ENCODE measurements around the gene CD70. TPM values are rescaled to one million over a fixed set of nuclear protein-coding genes. Genes with fewer than 3 reads are reported as not detected.
"Not testable (repeated sequence)": the region's sequence is repeated elsewhere in the genome, so short reads cannot be mapped to it uniquely, and the experiment has no call there.

The CD70 gene
- total RNA-seq, 4 donors from 2014 or later = not detected

GRCh38 chr19:6551091-6551490, 39.9 kb downstream of the CD70 start:
- no peaks in the 10 kb centered on the region for H3K36me3 ChIP-seq
- ATAC-seq = peak in 1 of 2 donors; percentile 19
- no peaks in the 10 kb centered on the region for H3K9me3 ChIP-seq
- H3K4me1 ChIP-seq = no peaks in the 10 kb centered on the region
- TF ChIP-seq, protein P1, sequence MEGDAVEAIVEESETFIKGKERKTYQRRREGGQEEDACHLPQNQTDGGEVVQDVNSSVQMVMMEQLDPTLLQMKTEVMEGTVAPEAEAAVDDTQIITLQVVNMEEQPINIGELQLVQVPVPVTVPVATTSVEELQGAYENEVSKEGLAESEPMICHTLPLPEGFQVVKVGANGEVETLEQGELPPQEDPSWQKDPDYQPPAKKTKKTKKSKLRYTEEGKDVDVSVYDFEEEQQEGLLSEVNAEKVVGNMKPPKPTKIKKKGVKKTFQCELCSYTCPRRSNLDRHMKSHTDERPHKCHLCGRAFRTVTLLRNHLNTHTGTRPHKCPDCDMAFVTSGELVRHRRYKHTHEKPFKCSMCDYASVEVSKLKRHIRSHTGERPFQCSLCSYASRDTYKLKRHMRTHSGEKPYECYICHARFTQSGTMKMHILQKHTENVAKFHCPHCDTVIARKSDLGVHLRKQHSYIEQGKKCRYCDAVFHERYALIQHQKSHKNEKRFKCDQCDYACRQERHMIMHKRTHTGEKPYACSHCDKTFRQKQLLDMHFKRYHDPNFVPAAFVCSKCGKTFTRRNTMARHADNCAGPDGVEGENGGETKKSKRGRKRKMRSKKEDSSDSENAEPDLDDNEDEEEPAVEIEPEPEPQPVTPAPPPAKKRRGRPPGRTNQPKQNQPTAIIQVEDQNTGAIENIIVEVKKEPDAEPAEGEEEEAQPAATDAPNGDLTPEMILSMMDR (IDR thresholded peaks at IDR 0.05 in 4 of 5, conservative IDR thresholded peaks at IDR 0.05 in 1 of 5) = no peak
- H3K4me3 ChIP-seq = no peak overlapping the region
- intact Hi-C loops (cut with DNase I; ENCODE audit: low total_unique reads) = no loop called here
- in situ Hi-C loops (cut with MboI; ENCODE audit: low sequenced_read_pairs in 4 of 4) = no loop called here
- H3K27me3 ChIP-seq = no peaks in the 10 kb centered on the region
- H3K27ac ChIP-seq = no peak overlapping the region
- no peak for DNase-seq

GRCh38 chr19:6550679-6551078, 40.3 kb downstream of the CD70 start:
- H3K36me3 ChIP-seq; H3K9me3 ChIP-seq; DNase-seq; intact Hi-C loops (cut with DNase I; ENCODE audit: low total_unique reads); H3K27ac ChIP-seq; H3K4me3 ChIP-seq; H3K27me3 ChIP-seq; in situ Hi-C loops (cut with MboI; ENCODE audit: low sequenced_read_pairs in 4 of 4); H3K4me1 ChIP-seq: not testable (repeated sequence)
- ATAC-seq = peak in 1 of 2 donors; percentile 80

- Histone ChIP-seq H3K27me3 (no peaks in the 10 kb centered on the region), H3K36me3 (no peaks in the 10 kb centered on the region), H3K27ac (no peak overlapping the region), H3K9me3 (no peaks in the 10 kb centered on the region), H3K4me1 (no peaks in the 10 kb centered on the region), H3K4me3 (no peak overlapping the region)
- intact Hi-C loops (cut with DNase I; ENCODE audit: low total_unique reads) = no loop called here
- in situ Hi-C loops (cut with MboI; ENCODE audit: low sequenced_read_pairs in 4 of 4) = no loop called here
- TF ChIP-seq, protein P1 (IDR thresholded peaks at IDR 0.05 in 4 of 5, conservative IDR thresholded peaks at IDR 0.05 in 1 of 5) = no peak
- TF ChIP-seq POLR2A (IDR thresholded peaks at IDR 0.05) = no peak
- DNase-seq (no peak), ATAC-seq (no peak)
Observed at GRCh38 chr19:6543866-6544347, 47.0 kb downstream of the CD70 start.

- in situ Hi-C loops (cut with MboI; ENCODE audit: low sequenced_read_pairs in 4 of 4) (no loop called here), intact Hi-C loops (cut with DNase I; ENCODE audit: low total_unique reads) (no loop called here)
- Histone ChIP-seq H3K4me1 (no peaks in the 10 kb centered on the region), H3K9me3 (no peaks in the 10 kb centered on the region), H3K27me3 (no peaks in the 10 kb centered on the region), H3K27ac (no peak overlapping the region), H3K36me3 (no peaks in the 10 kb centered on the region), H3K4me3 (no peak overlapping the region)
- TF ChIP-seq, protein P1 (IDR thresholded peaks at IDR 0.05 in 4 of 5, conservative IDR thresholded peaks at IDR 0.05 in 1 of 5) = no peak
- TF ChIP-seq POLR2A (IDR thresholded peaks at IDR 0.05) = no peak
- no peak for ATAC-seq
- no peak for DNase-seq
Observed at GRCh38 chr19:6540918-6541689, 49.8 kb downstream of the CD70 start.

GRCh38 chr19:6539514-6539913, 51.4 kb downstream of the CD70 start:
- in situ Hi-C loops (cut with MboI; ENCODE audit: low sequenced_read_pairs in 4 of 4) = no loop called here
- H3K9me3 ChIP-seq = no peaks in the 10 kb centered on the region
- DNase-seq = no peak
- H3K36me3 ChIP-seq = no peaks in the 10 kb centered on the region
- H3K4me3 ChIP-seq = no peak overlapping the region
- no peak overlapping the region for H3K27ac ChIP-seq
- ATAC-seq = no peak
- TF ChIP-seq POLR2A (IDR thresholded peaks at IDR 0.05) = no peak
- intact Hi-C loops (cut with DNase I; ENCODE audit: low total_unique reads) = no loop called here
- peaks cover 0 to 3% (median 0%) of the 10 kb centered on the region in 3 donors for H3K27me3 ChIP-seq
- no peaks in the 10 kb centered on the region for H3K4me1 ChIP-seq

Other genes with a start within 250 kb of the CD70 start
- gene CLPP, start 229.6 kb downstream of the CD70 start, total RNA-seq = 100 to 1,000 TPM; 143 to 168 (median 163) TPM
- gene ALKBH7, start 218.4 kb downstream of the CD70 start, total RNA-seq = 100 to 1,000 TPM in 1 of 4 donors, 10 to 100 TPM in 3; 42.2 to 112 (median 90.4) TPM
- gene PSPN, start 215.2 kb downstream of the CD70 start, total RNA-seq = under 1 TPM; 0.15 to 0.75 (median 0.43) TPM
- 10 to 100 TPM; 11.4 to 34.8 (median 22.4) TPM for gene GTF2F1, start 198.0 kb downstream of the CD70 start, total RNA-seq
- 100 to 1,000 TPM in 1 of 4 donors, 10 to 100 TPM in 3; 49.1 to 124 (median 85.6) TPM for gene KHSRP, start 166.3 kb downstream of the CD70 start, total RNA-seq
- under 1 TPM in 1 of 4 donors, not detected in 3; 0.42 TPM for gene SLC25A41, start 157.4 kb downstream of the CD70 start, total RNA-seq
- gene SLC25A23, start 131.4 kb downstream of the CD70 start, total RNA-seq = 10 to 100 TPM; 61.7 to 73.6 (median 65.0) TPM
- under 1 TPM in 1 of 4 donors, not detected in 3; 0.75 TPM for gene CRB3, start 126.9 kb downstream of the CD70 start, total RNA-seq
- 1 to 10 TPM in 1 of 4 donors, under 1 TPM in 2, not detected in 1; 0.27 to 1.2 (median 0.29) TPM for gene DENND1C, start 109.4 kb downstream of the CD70 start, total RNA-seq
- gene TUBB4A, start 88.8 kb downstream of the CD70 start, total RNA-seq = 1 to 10 TPM; 1.7 to 2.5 (median 2.0) TPM
- 1 to 10 TPM in 2 of 4 donors, not detected in 2; 1.1 to 1.8 TPM for gene TNFSF9, start 60.1 kb downstream of the CD70 start, total RNA-seq
- gene TNFSF14, start 79.0 kb upstream of the CD70 start, total RNA-seq = not detected
- gene C3, start 129.5 kb upstream of the CD70 start, total RNA-seq = 100 to 1,000 TPM in 1 of 4 donors, 10 to 100 TPM in 3; 25.9 to 121 (median 70.6) TPM
- gene GPR108, start 146.4 kb upstream of the CD70 start, total RNA-seq = 10 to 100 TPM; 22.6 to 40.3 (median 32.3) TPM
- 100 to 1,000 TPM; 130 to 237 (median 178) TPM for gene TRIP10, start 148.5 kb upstream of the CD70 start, total RNA-seq
- not detected for gene SH2D3A, start 176.3 kb upstream of the CD70 start, total RNA-seq
- 1 to 10 TPM in 2 of 4 donors, under 1 TPM in 2; 0.63 to 1.8 (median 0.96) TPM for gene VAV1, start 181.6 kb upstream of the CD70 start, total RNA-seq

Measured in gastrocnemius medialis (tissue), 4 donors.